ENCODE data around the gene C15orf40.

The C15orf40 gene

DNA sequence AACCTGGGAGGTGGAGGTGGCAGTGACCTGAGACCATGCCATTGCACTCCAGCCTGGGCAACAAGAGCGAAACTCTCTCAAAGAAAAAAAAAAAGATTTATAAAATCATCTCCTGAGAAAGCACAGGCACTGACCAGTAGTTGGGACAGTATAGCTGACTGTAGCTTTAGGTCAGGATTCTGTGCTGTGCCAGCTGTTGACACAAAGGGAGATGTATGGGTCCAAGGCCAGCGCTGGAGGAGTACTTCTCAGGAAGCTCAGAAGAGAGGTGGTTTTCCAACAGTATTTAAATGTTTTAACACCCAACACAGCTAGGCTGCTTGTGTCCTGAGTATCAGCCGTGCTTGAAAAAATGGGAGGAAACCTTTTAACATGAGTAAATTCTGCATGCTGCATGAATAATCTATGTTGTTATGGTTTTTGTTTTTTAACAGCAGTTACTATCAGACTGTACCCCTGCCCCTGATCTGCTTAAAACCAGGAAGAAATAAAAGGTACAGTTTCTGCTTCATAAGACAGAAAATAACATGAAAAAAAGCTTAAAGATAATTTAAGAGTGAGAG, 18.9 kb downstream of the C15orf40 start:
- DNase-seq: no peak

DNA sequence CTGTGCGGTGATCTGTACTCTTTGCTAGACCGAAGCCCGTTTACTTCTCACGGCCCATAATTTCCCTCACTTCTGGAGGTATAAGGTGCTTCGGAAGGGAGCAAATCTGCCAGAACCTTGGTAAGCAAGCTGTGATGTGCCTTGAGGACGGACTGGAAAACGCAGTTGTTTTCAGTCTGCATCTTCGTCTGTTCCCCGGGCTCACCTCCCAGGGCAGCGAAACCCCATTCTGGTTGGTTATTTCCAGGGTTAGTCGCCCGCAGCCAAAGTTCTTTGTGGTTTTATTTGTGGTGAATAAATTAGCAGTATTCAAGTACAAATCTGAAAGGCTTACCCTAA, 25.0 kb downstream of the C15orf40 start:
- DNase-seq: peak; percentile 13

DNA sequence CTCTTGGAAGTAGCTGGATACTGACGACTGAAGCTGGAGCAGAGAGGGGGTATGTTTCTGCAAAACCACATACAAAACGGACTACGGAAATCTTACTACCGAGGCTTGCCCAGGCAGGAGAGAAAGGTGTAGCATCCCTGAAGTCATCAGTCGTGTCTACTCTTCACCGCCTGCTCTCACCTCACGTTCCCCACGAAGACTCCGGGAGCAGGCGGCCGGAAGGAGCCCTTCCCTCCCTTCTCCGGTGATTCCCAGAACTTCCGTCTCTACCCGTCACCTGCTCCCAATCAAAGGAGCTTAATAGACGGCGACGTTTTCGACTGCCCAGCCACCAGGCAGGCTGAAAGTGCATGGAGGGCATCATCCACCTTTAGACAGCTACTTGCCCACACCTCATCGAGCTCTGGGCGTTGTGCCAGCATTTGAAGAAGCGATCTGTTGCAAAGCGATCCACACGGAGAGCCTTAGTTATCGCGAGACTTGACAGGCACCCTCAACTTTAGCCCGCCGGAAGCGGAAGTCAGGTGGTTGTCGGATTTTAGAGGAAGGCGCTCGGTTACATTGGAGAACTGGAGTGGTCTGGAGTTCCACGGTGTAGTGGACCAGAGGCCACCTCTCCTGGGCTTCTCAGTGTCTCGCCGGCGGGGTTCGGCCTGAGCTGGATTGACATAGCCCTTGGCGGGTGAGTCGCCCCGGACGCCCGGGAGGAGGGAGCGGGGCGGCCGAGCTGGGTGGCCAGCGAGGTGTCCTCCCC, 25.6 kb downstream of the C15orf40 start, which contains the start of gene RAMAC:
Gene RAMAC (plus strand): TSS at position 523 of the 754 bp plus-strand sequence. CDS start 2,809 bp downstream, outside the sequence.
- DNase-seq: peak; percentile 93

DNA sequence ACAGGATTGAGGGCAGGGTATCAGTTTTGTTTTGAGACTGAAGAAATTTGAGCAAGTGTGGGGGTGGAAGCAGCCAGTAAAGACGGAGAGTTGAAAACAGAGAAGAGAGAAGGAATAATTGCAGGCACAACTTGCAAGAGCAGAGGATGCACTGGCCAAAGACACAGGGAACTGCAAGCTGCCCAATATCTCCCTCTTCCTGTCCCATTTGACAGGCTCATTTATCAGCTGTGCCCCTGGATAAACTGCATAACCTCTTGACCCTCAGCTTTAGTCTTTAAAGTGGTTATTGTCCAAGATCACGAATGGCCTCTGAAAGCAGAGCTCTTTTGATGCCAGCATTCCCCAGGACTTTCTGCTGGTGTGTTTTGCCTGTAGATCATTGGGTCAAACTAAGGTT, 30.5 kb downstream of the C15orf40 start:
- no peak for DNase-seq

DNA sequence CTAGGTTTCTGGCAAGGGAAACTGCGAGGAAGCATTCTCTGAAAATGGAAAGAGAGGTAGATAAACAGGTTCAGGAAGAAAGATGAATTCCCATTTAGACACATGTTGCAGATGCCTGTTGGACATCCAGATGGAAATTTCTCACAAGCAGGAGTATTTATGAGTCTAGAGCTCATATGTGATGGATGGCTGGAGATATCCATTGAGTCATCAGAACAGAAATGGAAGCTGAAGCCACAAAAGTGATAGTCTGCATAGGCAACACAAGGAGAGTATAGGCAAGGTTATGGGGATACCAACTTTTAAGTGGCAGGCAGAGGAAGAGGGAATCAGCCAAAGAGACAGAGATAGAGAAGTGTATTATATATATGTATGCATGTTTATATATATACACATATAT, 31.7 kb downstream of the C15orf40 start:
- no peak for DNase-seq

DNA sequence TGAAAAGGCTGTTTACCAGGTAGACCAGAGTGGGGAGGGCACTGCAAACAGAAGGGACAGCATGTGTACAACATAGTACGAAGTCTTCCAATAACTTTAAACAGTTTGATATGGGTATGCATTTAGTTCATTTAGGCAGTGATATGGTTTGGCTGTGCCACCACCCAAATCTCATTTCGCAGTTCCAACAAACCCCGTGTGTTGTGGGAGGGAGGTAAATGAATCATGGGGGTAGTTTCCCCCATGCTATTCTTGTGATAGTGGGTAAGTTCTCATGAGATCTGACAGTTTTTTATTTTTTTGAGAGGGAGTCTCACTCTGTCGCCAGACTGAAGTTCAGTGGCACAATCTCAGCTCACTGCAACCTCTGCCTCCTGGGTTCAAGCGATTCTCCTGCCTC, 33.0 kb downstream of the C15orf40 start:
- DNase-seq: no peak

DNA sequence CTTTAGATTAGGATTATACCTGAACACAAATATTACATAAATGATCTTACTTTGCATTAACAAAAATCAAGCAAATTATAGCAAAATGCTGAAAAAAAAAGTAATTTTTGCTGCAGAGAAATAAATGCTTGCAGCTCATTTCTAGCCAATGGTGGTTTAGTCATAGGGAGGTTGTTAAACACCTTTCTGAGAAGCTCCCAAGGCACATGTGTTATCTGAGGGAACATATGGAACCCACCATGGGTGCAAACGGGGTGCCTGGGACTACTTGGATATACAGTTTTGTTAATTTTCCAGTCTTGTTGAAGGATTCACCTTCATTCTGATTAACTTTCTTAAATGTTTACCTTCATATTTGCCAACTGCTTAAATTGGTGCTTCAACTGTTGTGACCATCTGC, 34.4 kb downstream of the C15orf40 start:
- no peak for DNase-seq

DNA sequence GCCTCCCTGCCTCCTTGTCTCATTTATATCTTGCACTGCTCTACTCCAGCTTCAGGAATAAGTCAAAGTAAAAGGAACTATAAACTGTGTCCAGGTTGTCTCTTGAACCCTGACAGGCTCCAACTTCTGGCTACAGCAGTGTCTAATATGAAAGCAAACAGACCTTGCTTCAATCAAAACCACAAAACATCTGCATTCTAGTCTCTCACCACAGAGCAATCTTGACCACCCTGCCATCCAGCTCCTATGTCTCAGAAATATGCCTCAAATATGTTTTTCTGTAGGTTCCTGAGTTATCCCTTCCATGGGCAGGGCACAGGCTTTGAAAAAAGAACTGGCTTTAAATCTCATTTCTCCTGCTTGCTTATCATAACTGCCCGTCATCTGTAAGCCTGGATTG, 38.4 kb downstream of the C15orf40 start:
- DNase-seq: no peak

DNA sequence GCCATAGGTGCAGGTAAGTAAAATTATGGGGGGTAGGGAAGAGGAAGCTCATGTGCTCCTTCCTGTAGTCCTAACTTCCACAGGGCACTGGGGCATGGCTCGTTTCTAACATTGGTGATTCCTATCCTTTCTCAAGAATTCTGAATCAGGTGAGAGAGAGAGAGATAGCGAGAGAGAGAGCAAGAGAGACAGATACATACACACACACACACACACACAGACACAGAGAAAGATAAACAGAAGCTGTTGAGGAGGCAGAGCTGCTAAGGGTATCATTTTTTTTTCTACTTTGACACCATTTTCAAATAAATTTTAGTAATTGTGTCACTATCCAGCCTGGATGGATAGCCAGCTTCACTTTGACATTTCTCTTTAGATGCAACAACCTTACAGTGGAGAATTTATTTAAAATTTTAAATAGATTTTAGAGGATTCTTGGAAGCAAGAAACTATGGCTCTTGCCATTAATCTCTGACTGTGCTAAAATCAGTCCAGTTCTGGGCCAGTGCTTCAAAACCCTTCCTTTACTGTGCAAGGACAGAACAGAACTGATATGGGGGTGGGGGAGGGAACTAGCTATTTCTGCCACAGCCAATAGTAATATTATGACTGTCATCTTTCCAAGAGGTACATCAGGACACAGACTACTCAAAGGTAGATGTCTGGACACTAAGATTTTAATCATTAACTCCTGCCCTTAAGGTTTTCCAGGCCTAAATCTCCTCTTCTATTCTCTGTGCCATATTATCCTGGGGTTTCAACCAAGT, 40.0 kb downstream of the C15orf40 start:
- no peak for DNase-seq

DNA sequence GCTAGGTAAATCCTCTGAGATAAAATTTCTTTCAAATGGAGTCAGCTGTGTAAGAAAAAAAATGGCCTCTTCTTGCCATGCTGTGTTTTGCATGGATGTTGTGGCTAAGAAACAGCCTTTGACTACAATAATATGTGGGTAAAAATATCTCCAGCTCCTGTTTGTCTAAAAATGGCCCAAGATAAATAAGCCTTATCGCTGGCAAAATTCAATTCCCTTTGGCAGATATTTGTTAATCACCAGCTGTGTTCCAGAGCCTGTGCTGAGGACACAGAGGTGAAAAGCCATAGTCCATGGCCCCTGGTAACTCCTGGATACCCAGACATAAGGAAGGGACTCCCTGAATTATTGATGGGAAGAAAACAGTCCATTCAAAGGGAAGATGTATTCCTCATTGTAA, 40.7 kb downstream of the C15orf40 start:
- no peak for DNase-seq

DNA sequence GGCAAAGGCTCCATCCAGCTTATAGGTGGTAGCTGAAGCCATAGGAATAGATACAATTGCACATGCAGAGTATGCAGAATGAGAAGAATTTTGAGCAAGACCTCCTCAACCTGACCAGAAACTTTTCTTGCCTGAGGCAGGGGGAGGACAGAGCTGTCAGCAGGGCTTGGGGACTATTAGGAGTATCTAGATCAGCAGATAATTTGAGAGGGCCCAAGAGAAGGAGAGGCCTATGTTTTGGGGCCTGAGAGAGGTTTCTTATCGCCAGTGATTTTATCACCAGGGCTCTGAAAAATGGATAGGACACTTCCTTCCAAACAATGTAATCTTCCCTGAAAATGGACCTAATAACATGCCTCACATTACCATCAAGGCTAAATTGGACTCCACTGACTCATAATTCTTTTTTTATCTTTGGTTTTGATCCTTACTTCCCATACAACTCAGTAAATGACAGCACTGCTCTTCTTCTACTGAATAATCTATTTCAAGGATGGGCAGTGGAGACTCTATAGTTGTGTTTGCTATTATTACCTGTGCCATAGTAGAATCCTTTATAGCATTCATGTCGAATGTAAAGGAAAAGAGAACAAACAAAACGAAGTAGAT, 41.3 kb downstream of the C15orf40 start:
- no peak for DNase-seq

DNA sequence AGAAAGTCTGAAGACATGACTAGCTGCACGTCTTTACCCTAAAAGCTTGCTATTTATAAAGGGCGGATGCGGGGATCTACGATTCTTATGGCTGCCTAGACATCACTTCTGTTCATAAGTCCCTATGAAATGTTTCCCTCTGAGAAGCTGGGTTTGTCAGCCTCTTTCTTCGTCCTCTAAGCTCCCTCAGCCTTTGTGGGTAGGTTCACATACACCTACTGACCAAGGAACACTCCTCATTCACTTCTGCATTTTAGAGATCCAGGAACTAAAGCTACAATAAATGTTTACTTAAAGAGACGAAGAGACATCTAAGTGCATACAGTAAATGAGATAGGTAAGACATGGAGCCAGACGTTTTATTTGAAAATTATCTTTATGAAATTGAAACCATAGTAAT, 42.1 kb downstream of the C15orf40 start:
- DNase-seq: no peak

DNA sequence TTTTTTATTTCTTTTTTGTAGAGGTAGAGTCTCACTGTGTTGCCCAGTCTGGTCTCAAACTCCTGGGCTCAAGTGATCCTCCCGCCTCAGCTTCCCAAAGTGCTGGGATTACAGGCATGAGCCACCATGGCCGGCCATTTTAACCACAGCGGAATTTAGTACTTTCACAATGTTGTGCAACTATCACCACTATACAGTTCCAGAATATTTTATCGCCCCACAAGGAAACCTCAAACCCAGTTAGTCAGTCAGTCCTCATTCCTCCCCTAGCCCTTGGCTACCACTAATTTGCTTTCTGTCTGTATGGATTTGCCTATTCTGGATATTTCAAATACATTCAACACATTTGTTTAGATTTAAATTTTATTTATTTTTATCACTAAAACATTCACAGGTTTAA, 43.4 kb downstream of the C15orf40 start:
- DNase-seq: no peak

DNA sequence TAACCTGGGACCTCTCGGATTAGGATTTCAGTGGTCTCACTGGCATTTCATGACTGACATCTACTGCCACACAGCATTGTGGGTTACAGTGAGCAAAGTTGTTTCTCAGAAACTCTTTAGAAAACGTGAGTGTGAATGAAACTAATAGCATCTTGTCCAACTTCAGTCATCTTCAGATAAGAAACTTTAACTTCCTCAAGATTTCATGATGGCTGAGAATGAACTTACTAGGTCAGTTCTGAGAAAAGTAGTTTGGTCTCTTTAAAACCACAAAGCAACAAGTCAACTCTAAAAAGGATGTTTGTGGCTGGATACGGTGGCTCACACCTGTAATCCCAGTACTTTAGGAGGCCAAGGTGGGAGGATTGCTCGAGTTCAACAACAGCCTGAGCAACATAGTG, 44.8 kb downstream of the C15orf40 start:
- no peak for DNase-seq

DNA sequence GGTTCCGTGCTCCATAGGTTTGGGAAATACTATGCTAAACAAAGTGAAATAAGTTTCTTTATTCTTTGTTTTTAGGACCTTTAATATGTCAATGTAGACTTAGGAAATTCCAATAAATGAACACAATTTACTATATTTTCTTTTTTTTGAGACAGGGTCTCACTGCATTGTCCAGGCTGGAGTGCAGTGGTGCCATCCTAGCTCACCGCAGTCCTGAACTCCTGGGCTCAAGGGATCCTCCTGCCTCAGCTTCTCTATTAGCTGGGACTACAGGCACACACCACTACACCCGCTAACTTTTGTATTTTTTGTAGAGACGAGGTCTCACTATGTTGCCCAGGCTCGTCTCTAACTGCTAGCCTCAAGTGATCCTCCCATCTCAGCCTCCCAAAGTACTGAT, 46.5 kb downstream of the C15orf40 start:
- no peak for DNase-seq

DNA sequence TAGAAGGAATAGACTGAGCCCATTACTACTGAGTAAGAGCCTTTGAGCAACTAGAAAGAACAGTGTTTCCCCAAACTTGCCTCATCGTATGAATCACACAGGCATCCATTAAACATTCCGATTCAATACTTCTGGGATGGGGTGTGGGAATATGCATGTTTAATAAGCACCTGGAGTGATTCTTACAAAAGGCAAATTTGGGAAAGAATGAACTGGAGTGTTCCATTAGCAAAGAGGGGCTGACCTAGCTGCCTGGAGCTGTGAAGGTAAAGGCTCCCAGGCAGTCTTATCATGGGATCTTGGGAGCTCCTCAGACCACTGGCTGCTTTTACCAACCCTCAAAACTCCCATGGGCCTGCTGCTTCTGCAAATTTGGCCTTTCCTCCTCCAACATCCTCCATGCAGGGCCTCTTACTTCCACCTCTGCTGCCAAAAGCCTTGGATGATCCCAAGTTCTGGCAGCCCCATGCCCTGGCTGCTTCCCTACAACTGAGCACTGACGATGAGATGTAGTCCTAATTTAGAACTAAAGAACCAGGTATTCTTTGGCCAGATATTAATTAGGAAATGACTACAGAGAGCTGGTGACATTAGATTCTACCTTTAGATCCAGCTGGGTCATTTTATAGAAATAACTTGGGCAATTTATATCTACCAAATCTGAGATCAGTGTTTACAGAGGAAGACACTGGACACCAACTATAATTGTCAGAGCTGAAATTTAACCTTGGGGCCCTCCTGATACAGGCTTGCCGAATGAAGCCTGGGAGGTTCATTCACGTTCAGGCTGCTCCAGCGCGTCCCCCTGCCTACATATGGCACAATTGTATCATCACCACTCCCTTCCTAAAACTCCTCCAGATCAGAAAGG, 47.7 kb downstream of the C15orf40 start:
- no peak for DNase-seq

DNA sequence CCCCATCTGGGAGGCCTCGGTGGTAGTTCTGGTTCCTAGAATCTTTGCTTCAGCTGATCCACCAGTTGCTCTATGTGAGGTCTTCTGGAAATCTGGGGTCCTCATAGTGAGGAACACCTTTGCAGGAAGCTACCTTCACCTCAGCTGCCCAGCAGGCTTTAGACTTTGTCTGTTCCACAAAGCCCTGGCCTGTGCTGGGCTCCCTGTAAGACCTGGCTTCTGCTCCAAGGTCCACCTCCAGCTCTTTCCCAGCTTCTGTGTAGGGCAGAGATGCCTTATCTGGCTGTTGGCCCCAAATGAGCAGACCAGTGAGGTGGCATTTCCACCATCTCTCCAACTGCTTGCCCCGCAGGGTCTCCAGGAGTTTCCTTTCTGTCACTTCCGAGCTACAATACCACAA, 50.7 kb downstream of the C15orf40 start:
- no peak for DNase-seq

DNA sequence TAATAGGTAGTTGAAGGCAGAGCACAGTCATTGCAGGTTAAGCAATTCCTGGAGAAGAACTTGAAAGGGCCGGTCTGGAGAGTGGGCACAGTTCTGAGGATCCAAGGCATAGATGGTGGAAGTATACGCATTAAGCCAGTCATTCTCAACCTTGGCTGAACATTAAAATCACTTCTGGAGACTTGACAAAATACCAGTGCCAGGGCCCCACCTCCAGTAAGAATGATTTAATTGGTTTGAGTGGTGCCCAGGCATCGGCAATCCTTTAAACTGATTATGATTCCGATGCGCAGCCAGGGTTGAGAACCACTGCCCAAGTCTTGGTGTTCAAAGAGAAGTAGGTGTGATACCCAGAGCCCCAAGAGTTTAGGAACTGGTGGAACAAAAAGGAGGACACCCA, 52.0 kb downstream of the C15orf40 start:
- DNase-seq: no peak

DNA sequence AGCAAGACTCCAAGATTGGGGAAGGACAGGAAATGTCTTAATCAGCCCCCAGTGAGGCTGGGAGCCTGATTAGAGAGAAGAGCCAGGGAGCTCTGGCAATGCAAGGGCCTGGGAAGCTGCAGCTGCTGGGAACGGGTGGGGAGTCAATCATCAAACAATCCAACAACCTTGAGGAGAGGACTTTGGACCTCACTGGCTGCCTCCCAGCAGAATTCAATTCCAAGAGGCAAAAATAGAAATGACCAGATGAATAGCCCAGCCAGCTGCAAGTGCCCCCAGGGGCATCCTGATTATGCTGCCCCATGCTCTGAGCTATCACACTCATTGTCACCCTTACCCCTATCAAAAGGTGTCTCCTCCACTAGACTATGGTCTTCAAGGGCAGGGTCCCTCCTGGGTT, 52.8 kb downstream of the C15orf40 start:
- DNase-seq: no peak

DNA sequence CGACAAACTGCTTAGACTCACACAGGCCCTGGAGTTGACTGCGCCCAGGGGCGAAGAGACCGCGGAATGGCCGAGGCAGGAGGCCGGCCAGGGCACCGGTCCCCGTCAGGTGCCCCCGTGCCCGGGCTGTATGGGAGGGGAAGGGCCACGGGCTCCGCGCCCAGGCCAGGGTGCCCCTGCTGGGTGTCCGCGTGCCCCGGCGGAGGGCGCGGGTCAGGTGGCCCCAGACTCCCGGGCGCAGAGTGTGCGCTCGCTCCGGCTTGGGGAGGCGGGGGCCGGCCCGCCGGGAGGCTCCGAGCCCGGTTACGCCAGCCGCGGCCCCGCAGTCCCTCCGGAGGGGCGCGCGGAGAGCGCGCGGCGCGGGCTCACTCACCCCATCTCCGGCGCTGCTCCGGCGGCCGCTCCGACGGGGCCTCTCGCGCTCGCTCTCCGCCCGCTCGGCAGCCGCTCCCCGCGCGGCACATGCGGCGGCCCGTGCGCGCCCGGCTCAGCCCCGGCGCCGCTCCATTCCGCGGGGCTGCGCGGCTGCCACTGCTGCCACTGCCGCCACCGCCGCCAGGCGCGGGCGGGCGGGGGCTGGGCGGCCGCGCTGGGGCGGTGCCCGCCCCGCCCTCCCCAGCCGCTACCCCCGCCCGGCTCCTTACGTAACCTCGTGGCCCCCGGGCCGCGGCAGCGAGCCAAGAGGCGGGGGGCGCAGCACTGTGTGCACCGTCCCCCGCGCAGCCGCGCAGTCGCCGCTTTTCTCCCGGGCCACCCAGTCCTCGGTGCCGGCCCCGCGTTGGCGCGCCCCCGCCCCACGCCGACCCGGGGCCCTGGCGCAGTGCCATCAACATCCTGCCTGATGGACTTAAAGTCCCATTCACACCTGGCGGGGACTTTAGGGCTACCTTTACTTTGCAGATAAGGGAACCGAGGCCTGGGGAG, 59.0 kb downstream of the C15orf40 start, which contains the start of gene HOMER2:
Gene HOMER2 (minus strand): TSS at position 563 of the 924 bp plus-strand sequence. CDS start 185 bp downstream, at position 378.
- DNase-seq: no peak

DNA sequence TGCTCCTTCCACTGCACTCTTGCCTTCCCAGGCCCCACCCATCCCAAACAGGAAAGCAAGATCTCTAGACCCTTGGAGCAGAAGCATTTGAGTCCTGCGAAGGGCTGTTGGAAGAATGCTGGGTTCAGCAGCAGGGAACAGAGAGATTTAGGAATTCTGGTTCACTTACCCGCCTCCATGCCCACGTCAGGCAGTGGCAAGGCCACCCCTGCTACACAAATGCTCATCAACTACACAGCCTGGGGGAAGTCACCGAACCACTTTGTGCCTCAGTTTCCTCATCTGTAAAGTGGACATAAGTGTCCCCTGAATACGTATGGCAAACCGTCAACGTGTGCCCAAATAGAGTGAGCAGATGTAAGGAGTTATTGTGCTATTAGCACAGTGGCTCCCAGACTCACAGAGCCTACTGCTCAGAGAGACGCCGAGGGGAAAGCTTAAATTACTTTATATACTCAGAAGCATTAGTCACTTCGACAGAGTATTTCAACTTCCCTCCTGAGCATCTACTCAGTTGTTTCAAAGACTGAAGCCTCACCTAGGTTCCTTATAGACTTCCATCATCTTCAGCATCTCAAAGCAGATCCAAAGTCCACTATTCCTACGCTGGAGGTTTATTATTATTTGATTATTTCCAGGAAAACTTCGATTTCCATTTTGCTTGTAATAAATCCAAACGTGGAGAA, 59.8 kb downstream of the C15orf40 start:
- no peak for DNase-seq

Measured in stimulated activated naive CD4-positive, alpha-beta T cell treated with Interleukin-2 at 50 U/mL for 16 hours (primary cell).